GM12878 (cell line): ENCODE data around the gene CTNNB1. TPM values are rescaled to one million over a fixed set of nuclear protein-coding genes. Genes with fewer than 3 reads are reported as not detected.

ENCODE experiments used
- ATAC-seq: fragments of 200-7000 bp; cut with Tn5 transposase; 3 replicates; pipeline ENCODE4 v1.9.1; 2020; ENCODE audit warnings: mild to moderate bottlenecking, moderate library complexity
- BruUV-seq: library from RNA; stranded (reverse); fragments of 400-500 nt; replicated peaks from 2 replicates; lab custom pipeline; 2021; lab: Mats Ljungman, UMichigan
- CTCF ChIA-PET: fragments of 300-600 bp; sonication (Branson Sonifier 250); formaldehyde crosslinking; extraction: SDS; loops from one replicate; lab custom pipeline; 2021; ENCODE audit warnings: inconsistent platforms; lab: Yijun Ruan, JAX
- POLR2A ChIA-PET: fragments of 350-600 bp; formaldehyde crosslinking; extraction: SDS; loops from one replicate; lab custom pipeline; 2021; ENCODE audit warnings: inconsistent platforms; lab: Charles Lee
- RAD21 ChIA-PET: fragments of 300-600 bp; sonication (Branson Sonifier 250); formaldehyde crosslinking; loops from one replicate; lab custom pipeline; 2023; ENCODE audit warnings: antibody characterized with exemption; ENCODE audit not compliant: unreplicated experiment; lab: Charles Lee
- SMC1A ChIA-PET: fragments of 300-600 bp; sonication (Branson Sonifier 250); formaldehyde crosslinking; loops from one replicate; lab custom pipeline; 2023; ENCODE audit not compliant: unreplicated experiment, uncharacterized antibody; lab: Charles Lee
- DNase-seq: peaks from one replicate; pipeline ENCODE4 v3.0.0-alpha.2; 2011; ENCODE audit warnings: low read depth, low spot score
- FAIRE-seq: peaks from 3 replicates; lab custom pipeline; 2011; peaks lifted over from hg19 to GRCh38; lab: Jason Lieb, UNC
- H2AFZ ChIP-seq: 2 replicates; pipeline ENCODE4 v1.6.0; 2011; ENCODE audit warnings: low read depth, low read length, control low read depth; ENCODE audit not compliant: control insufficient read depth
- H3K27ac ChIP-seq: 2 replicates; pipeline ENCODE4 v1.5.1; 2011; ENCODE audit warnings: control low read depth; ENCODE audit not compliant: control insufficient read depth, insufficient read depth
- H3K27me3 ChIP-seq, 2 experiments: replicated peaks in 1 of 2; 2 replicates each; pipeline versions ENCODE4 v1.6.0 to v1.6.1; 2011; ENCODE audit warnings: low read length in 1 of 2; ENCODE audit not compliant: control insufficient read depth in 2 of 2, insufficient read depth in 2 of 2
- H3K36me3 ChIP-seq, 2 experiments: 2 replicates each; pipeline ENCODE4 v1.5.1; 2011; ENCODE audit warnings: low read length in 1 of 2; ENCODE audit not compliant: control insufficient read depth in 2 of 2, insufficient read depth in 2 of 2
- H3K4me1 ChIP-seq: 2 replicates; pipeline ENCODE4 v1.6.1; 2011; ENCODE audit warnings: mild to moderate bottlenecking, low read length, moderate library complexity, mixed read lengths; ENCODE audit not compliant: control insufficient read depth, insufficient read depth
- H3K4me2 ChIP-seq: 2 replicates; pipeline ENCODE4 v1.6.0; 2011; ENCODE audit warnings: control low read depth; ENCODE audit not compliant: control insufficient read depth, insufficient read depth
- H3K4me3 ChIP-seq: fragments of 200-600 bp; sonication (generic); 2 replicates; pipeline ENCODE4 v1.5.1; 2016
- H3K79me2 ChIP-seq: 2 replicates; pipeline ENCODE4 v1.6.0; 2011; ENCODE audit warnings: low read length; ENCODE audit not compliant: control insufficient read depth, insufficient read depth
- H3K9ac ChIP-seq: 2 replicates; pipeline ENCODE4 v1.8.0; 2011; ENCODE audit warnings: low read length, control low read depth, mixed read lengths; ENCODE audit not compliant: control insufficient read depth, insufficient read depth
- H3K9me3 ChIP-seq: replicated peaks from 3 replicates; pipeline ENCODE4 v1.5.1; 2011; ENCODE audit warnings: mild to moderate bottlenecking, low read length; ENCODE audit not compliant: control insufficient read depth, insufficient read depth
- H4K20me1 ChIP-seq: 2 replicates; pipeline ENCODE4 v1.6.0; 2011; ENCODE audit not compliant: control insufficient read depth, insufficient read depth
- ATF7 ChIP-seq: fragments of 450-650 bp; IDR thresholded peaks from 2 replicates; pipeline ENCODE4 v1.6.1; 2016; ENCODE audit warnings: low read depth, mild to moderate bottlenecking
- FOS ChIP-seq: IDR thresholded peaks from 3 replicates; pipeline ENCODE4 v1.6.1; 2011; ENCODE audit warnings: borderline replicate concordance; ENCODE audit not compliant: insufficient read length; ENCODE audit errors: extremely low read depth
- IRF5 ChIP-seq: fragments of 450-650 bp; IDR thresholded peaks from 2 replicates; pipeline ENCODE4 v1.6.1; 2017; ENCODE audit warnings: borderline replicate concordance
- MTA2 ChIP-seq: fragments of 450-650 bp; IDR thresholded peaks from 2 replicates; pipeline ENCODE4 v1.6.1; 2016; ENCODE audit warnings: low read depth, mild to moderate bottlenecking, moderate library complexity
- RB1 ChIP-seq: fragments of 450-650 bp; formaldehyde crosslinking; IDR thresholded peaks from 2 replicates; pipeline ENCODE4 v1.6.1; 2017; ENCODE audit warnings: mild to moderate bottlenecking, borderline replicate concordance
- WGBS: methylation state at CpG from one replicate; pipeline ENCODE4 v1.1.6; 2016; ENCODE audit warnings: low lambda C conversion rate; ENCODE audit not compliant: insufficient replicate concordance, insufficient coverage; ENCODE audit errors: missing lambda C conversion rate; 5-methylcytosine and 5-hydroxymethylcytosine counted together
- in situ Hi-C: fragments of 300-500 bp; cut with MboI; formaldehyde crosslinking; loops from 9 replicates; pipeline ENCODE4 v1.14.3; 2018; ENCODE audit warnings: mixed read lengths
- intact Hi-C: fragments of 100-400 bp; cut with micrococcal nuclease; formaldehyde crosslinking; loops from one replicate; pipeline ENCODE4 v1.14.2; 2022; ENCODE audit not compliant: unreplicated experiment
- polyA plus RNA-seq, 11 experiments: library from polyadenylated mRNA; depleted of rRNA in 4 of 11; unstranded in 6 of 11; stranded (reverse) in 5 of 11; fragments of >200 nt; fragmentation: Nextera tagmentation in 4 of 11; fragmentation: Illumina TruSeq in 1 of 11; extraction: Ambion mirVana in 4 of 11; extraction: Trizol in 1 of 11; gene quantifications; 1 replicate in 1 of 11; 2 replicates in 10 of 11; pipeline versions ENCODE4 v1.2.1 to v1.2.3, GENCODE V29; 2011 to 2016; ENCODE audit warnings: inconsistent platforms in 2 of 11, missing spikeins in 2 of 11, low read depth in 1 of 11
- total RNA-seq, 4 experiments: library from RNA; depleted of rRNA in 3 of 4; stranded (reverse); fragments of >200 nt in 3 of 4; fragmentation: Illumina TruSeq in 1 of 4; extraction: Trizol in 1 of 4; gene quantifications; 2 replicates each; pipeline versions ENCODE4 v1.2.1 to v1.2.3, GENCODE V29; 2013 to 2021
- TF ChIP-seq, protein P1 (sequence below): fragments of 450-650 bp; IDR thresholded peaks from 2 replicates; pipeline ENCODE4 v1.6.1; 2017; ENCODE audit warnings: mild to moderate bottlenecking

The CTNNB1 gene
- total and polyA plus RNA-seq, 10 of the 15 experiments (the other 5 are each of a cell fraction or from before 2014, with no cell fraction given) = 30.4 to 217 (median 138) TPM

GRCh38 chr3:41195946-41196345 is 3.4 kb upstream of the CTNNB1 start:
- Histone ChIP-seq H3K27me3 (no peaks in the 10 kb centered on the region), H3K9me3 (no peaks in the 10 kb centered on the region), H3K27ac (no peak overlapping the region), H3K4me1 (no peaks in the 10 kb centered on the region)
- 83% methylated on average over 7 of the region's 7 CpGs for WGBS
- no peak for DNase-seq
- RAD21 ChIA-PET = no interaction called here
- TF ChIP-seq MTA2 (no peak), FOS (no peak), IRF5 (no peak), ATF7 (no peak), RB1 (no peak)
- TF ChIP-seq, protein P1, sequence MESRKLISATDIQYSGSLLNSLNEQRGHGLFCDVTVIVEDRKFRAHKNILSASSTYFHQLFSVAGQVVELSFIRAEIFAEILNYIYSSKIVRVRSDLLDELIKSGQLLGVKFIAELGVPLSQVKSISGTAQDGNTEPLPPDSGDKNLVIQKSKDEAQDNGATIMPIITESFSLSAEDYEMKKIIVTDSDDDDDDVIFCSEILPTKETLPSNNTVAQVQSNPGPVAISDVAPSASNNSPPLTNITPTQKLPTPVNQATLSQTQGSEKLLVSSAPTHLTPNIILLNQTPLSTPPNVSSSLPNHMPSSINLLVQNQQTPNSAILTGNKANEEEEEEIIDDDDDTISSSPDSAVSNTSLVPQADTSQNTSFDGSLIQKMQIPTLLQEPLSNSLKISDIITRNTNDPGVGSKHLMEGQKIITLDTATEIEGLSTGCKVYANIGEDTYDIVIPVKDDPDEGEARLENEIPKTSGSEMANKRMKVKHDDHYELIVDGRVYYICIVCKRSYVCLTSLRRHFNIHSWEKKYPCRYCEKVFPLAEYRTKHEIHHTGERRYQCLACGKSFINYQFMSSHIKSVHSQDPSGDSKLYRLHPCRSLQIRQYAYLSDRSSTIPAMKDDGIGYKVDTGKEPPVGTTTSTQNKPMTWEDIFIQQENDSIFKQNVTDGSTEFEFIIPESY = no peak
- TF ChIP-seq, all 136 proteins: peak for 0
- Histone ChIP-seq H3K4me2 (no peak overlapping the region), H3K9ac (no peak overlapping the region), H2AFZ (no peak overlapping the region), H4K20me1 (0 out of 2 replicates have a peak, but pooled peaks cover 7% of the 10 kb centered on the region), H3K4me3 (no peak overlapping the region), H3K36me3 (no peaks in the 10 kb centered on the region), H3K79me2 (peaks cover 17% of the 10 kb centered on the region)
- ATAC-seq (no peak), FAIRE-seq (no peak)
- ChIA-PET POLR2A (interaction anchor here (1.0 kb wide), 1 partner anchor 16 kb away, joined by 4 read pairs; no protein-coding TSS in a partner anchor), SMC1A (interaction anchor here (1.0 kb wide), 1 partner anchor 312 kb away, joined by 4 read pairs; no protein-coding TSS in a partner anchor), CTCF (interaction anchor here (1.5 kb wide), 1 partner anchor 9 kb away, joined by 4 read pairs; no protein-coding TSS in a partner anchor)
- no TSS peak for BruUV-seq
- in situ Hi-C loops = no loop called here
- intact Hi-C loops = no loop called here
